Osteocyte (in vitro differentiated cells): ENCODE data around the gene MPP4. TPM values are rescaled to one million over a fixed set of nuclear protein-coding genes. Genes with fewer than 3 reads are reported as not detected.

Experiments
- DNase-seq: peaks from one replicate; pipeline ENCODE4 v3.0.0; 2021; ENCODE audit warnings: mixed read lengths; ENCODE audit not compliant: unreplicated experiment; ENCODE audit errors: extremely low spot score
- H3K27ac Mint-ChIP-seq: one replicate; pipeline ENCODE4 v1.8.0; 2021; ENCODE audit warnings: mild to moderate bottlenecking, mixed read lengths; ENCODE audit not compliant: unreplicated experiment
- H3K27me3 Mint-ChIP-seq: one replicate; pipeline ENCODE4 v1.8.0; 2021; ENCODE audit warnings: mixed read lengths; ENCODE audit not compliant: unreplicated experiment
- H3K36me3 Mint-ChIP-seq: one replicate; pipeline ENCODE4 v1.8.0; 2021; ENCODE audit warnings: mixed read lengths; ENCODE audit not compliant: unreplicated experiment
- H3K4me1 Mint-ChIP-seq: one replicate; pipeline ENCODE4 v1.8.0; 2021; ENCODE audit warnings: mixed read lengths; ENCODE audit not compliant: unreplicated experiment
- H3K4me3 Mint-ChIP-seq: one replicate; pipeline ENCODE4 v1.8.0; 2021; ENCODE audit warnings: mild to moderate bottlenecking, moderate library complexity, mixed read lengths; ENCODE audit not compliant: unreplicated experiment
- H3K9me3 Mint-ChIP-seq: one replicate; pipeline ENCODE4 v1.8.0; 2021; ENCODE audit warnings: mixed read lengths; ENCODE audit not compliant: unreplicated experiment
- CTCF ChIP-seq: fragments of 200-600 bp; sonication (generic); IDR thresholded peaks from 2 replicates; pipeline ENCODE4 v1.5.0; 2021; ENCODE audit warnings: antibody characterized with exemption, mild to moderate bottlenecking, moderate library complexity
- long read RNA-seq: library from polyadenylated mRNA; unstranded; transcript quantifications from one replicate; pipeline ENCODE4 v2.0.0, GENCODE V29; 2021
- total RNA-seq: library from RNA; stranded (reverse); gene quantifications from 2 replicates; pipeline ENCODE4 v1.2.1, GENCODE V29; 2021

The MPP4 gene
- total RNA-seq, result 0.52 and 0.83 TPM in 2 replicates
- long read RNA-seq, partial matches to known transcripts, result 0 of 10 reads
- long read RNA-seq, other reads (novel, unspliced or antisense), result 9 of 10 reads

- no peaks in the 10 kb centered on the region for H3K27me3 Mint-ChIP-seq
- TF ChIP-seq CTCF, result no peak
- H3K27ac Mint-ChIP-seq, result peak within 1 kb of the TSS; percentile 83
- H3K4me1 Mint-ChIP-seq, result peaks cover 51% of the 10 kb centered on the region
- H3K4me3 Mint-ChIP-seq, result no peak within 1 kb of the TSS
- H3K9me3 Mint-ChIP-seq, result no peaks in the 10 kb centered on the region
- no peak for DNase-seq
- H3K36me3 Mint-ChIP-seq, result peaks cover 32% of the 10 kb centered on the region
Observed at GRCh38 chr2:201698588-201699226, at the start of gene MPP4. Gene MPP4, minus strand, starts transcription at chr2:201698644. Its CDS starts 4,690 bp downstream, at chr2:201693954.

- Mint-ChIP-seq H3K27me3 (no peaks in the 10 kb centered on the region), H3K4me1 (peaks cover 8% of the 10 kb centered on the region), H3K27ac (no peak overlapping the region), H3K9me3 (no peaks in the 10 kb centered on the region), H3K36me3 (peaks cover 46% of the 10 kb centered on the region), H3K4me3 (no peak overlapping the region)
- TF ChIP-seq CTCF, result no peak
- no peak for DNase-seq
Observed at GRCh38 chr2:201746551-201746950, 48.1 kb upstream of the MPP4 start.

GRCh38 chr2:201735486-201735885 lies 37.0 kb upstream of the MPP4 start:
- H3K36me3 Mint-ChIP-seq, result peaks cover 63% of the 10 kb centered on the region

GRCh38 chr2:201734111-201734510 lies 35.7 kb upstream of the MPP4 start:
- H3K9me3 Mint-ChIP-seq, result peaks cover 9% of the 10 kb centered on the region
- no peak for DNase-seq
- H3K27ac Mint-ChIP-seq, result no peak overlapping the region
- H3K4me1 Mint-ChIP-seq, result no peaks in the 10 kb centered on the region
- H3K4me3 Mint-ChIP-seq, result no peak overlapping the region
- peaks cover 62% of the 10 kb centered on the region for H3K36me3 Mint-ChIP-seq
- no peaks in the 10 kb centered on the region for H3K27me3 Mint-ChIP-seq
- TF ChIP-seq CTCF, result no peak

More at GRCh38 chr2:201735486-201735885, 37.0 kb upstream of the MPP4 start:
- Mint-ChIP-seq H3K4me3 (no peak overlapping the region), H3K27ac (no peak overlapping the region), H3K4me1 (no peaks in the 10 kb centered on the region), H3K9me3 (peaks cover 9% of the 10 kb centered on the region), H3K27me3 (no peaks in the 10 kb centered on the region)
- no peak for DNase-seq
- TF ChIP-seq CTCF, result no peak

GRCh38 chr2:201733544-201733943 lies 35.1 kb upstream of the MPP4 start:
- Mint-ChIP-seq H3K9me3 (peaks cover 8% of the 10 kb centered on the region), H3K4me3 (no peak overlapping the region), H3K27me3 (no peaks in the 10 kb centered on the region), H3K4me1 (no peaks in the 10 kb centered on the region), H3K36me3 (peaks cover 65% of the 10 kb centered on the region), H3K27ac (no peak overlapping the region)
- DNase-seq, result no peak
- TF ChIP-seq CTCF, result no peak
